Mesenchymal stem cell (in vitro differentiated cells and primary cell): Measurements from ENCODE around the gene PML. TPM values are rescaled to one million over a fixed set of nuclear protein-coding genes. Genes with fewer than 3 reads are reported as not detected.

Experiments used
- small RNA-seq: library from polyadenylated mRNA; stranded (forward); fragments of <200 nt; extraction: miRNeasy Mini kit (QIAGEN cat#:217004); gene quantifications from one replicate; pipeline ENCODE3, GENCODE V24; 2013; ENCODE audit warnings: low read depth

PML gene

Small RNA genes lying within 50 kb of the gene (small RNA-seq; reads per million reads assigned to genes)
- not detected for gene RN7SL429P
